ENCODE data around the gene PLXND1.
"Not testable (repeated sequence)": the region's sequence is repeated elsewhere in the genome, so short reads cannot be mapped to it uniquely, and the experiment has no call there.

PLXND1 gene

DNA sequence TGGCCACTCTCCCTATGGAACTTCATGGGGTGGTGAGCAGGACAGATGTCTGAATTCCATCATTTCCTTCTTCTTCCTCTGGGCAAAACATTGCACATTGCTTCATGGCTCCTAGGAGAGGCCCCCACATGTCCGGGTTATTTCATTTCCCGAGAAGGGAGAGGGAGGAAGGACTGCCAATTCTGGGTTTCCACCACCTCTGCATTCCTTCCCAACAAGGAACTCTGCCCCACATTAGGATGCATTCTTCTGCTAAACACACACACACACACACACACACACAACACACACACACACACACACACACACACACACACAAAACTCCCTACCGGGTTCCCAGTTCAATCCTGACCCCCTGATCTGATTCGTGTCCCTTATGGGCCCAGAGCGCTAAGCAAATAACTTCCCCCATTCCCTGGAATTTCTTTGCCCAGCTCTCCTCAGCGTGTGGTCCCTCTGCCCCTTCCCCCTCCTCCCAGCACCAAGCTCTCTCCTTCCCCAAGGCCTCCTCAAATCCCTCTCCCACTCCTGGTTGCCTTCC lies 76.2 kb downstream of the PLXND1 start:
- no peak for DNase-seq (ENCODE audit: low read depth in 4 of 4, low spot score in 1 of 4)

DNA sequence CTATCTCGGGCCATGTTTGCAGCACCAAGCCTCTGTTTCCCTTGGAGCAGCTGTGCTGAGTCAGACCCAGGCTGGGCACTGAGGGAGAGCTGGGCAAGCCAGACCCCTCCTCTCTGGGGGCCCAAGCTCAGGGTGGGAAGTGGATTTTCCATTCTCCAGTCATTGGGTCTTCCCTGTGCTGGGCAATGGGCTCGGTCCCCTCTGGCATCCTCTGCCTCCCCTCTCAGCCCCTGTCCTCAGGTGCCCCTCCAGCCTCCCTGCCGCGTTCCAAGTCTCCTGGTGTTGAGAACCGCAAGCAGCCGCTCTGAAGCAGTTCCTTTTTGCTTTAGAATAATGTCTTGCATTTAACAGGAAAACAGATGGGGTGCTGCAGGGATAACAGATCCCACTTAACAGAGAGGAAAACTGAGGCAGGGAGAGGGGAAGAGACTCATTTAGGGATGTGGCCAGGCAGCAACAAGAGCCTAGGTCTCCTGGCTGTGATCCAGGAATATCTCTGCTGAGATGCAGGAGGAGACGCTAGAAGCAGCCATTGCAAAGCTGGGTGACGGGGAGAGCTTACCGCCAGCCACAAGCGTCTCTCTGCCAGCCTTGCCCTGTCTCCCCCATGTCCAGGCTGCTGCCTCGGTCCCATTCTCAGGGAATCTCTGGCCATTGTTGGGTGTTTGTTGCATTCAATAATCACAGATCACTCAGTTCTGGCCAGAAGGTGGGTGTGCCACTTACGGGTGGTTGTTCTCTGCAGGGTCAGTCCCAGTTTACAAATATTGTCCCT lies 76.9 kb downstream of the PLXND1 start:
- no peak for DNase-seq (ENCODE audit: low read depth in 4 of 4, low spot score in 1 of 4)

- no peak for DNase-seq (ENCODE audit: low read depth in 4 of 4, low spot score in 1 of 4)
Observed at GRCh38 chr3:129528589-129529100, 77.8 kb downstream of the PLXND1 start, which contains the start of gene RHO. Gene RHO (plus strand): TSS chr3:129528639. CDS start chr3:129528734, 95 bp downstream.

DNA sequence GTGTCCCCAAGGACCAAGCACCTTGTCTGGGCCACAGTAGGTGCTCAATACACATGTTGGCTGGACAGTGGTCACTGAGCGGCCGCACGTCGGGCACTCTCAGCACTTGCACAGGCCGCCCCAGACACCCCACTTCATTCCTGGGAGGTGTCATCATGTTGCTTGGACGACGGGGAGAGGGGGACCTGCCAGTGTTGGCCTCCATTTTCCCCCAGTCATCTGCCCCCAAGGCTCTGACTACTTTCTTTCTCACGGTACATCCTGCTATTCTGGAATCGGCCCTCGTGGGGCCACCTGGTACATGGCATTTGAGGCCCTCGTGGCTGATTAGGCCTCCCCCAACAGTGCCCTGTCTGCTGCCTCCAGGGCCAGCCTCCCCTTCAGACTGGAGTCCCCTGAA lies 79.2 kb downstream of the PLXND1 start:
- DNase-seq (ENCODE audit: low read depth in 4 of 4, low spot score in 1 of 4), result no peak

DNA sequence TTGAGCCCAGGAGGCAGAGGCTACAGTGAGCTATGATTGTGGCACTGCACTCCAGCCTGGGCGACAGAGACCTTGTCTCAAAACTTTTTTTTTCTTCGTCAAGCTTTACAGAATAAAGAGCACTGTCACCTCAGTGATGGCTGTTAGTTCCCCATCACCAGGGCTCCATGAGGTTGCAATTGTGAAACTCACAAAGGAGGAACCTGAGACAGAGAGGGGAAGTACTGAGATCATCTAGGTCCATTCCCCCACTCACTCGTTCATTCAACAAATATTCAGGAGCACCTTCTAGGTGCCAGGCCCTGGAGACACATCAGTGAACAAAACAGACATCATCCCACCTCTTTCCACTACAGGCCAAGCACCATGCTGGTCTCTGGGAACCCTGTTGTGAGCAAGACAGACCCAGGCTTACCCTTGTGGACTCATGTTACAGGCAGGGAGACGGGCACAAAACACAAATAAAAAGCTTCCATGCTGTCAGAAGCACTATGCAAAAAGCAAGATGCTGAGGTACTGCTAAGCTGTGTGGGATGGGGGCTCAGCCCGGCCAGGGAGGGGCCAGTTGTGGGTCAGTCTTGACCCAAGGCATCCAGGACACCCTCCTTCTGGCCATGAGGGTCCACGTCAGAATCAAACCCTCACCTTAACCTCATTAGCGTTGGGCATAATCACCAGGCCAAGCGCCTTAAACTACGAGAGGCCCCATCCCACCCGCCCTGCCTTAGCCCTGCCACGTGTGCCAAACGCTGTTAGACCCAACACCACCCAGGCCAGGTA lies 80.2 kb downstream of the PLXND1 start:
- no peak for DNase-seq (ENCODE audit: low read depth in 4 of 4, low spot score in 1 of 4)

DNA sequence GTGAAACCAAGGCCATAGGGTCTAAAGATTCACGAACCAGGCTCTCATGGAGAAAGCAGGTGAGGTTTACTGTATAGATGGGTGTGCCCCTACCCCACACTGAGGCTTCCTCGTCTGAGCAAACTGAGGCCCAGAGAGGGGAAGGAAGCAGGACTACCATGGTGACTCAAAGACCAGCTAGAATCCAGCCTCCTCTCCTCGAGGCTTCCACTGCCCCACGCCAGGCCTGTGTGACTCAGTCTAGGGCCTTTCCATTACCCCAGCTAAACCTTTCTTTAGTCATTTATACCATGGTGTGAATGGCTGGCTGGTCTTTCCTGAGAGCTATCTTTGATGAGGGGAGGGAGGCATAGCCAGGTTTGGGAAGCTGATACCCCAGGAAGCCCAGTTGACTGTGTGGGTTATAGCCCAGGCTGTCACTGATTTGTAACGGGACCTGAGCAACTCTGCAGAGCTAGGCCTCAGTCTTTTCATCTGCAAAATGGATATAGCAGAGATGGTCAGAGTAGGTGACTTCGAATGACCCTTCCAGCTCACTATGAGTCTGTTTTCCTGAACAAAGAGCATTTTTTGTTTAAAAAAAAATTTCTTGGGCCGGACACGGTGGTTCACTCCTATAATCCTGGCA lies 81.0 kb downstream of the PLXND1 start:
- no peak for DNase-seq (ENCODE audit: low read depth in 4 of 4, low spot score in 1 of 4)

DNA sequence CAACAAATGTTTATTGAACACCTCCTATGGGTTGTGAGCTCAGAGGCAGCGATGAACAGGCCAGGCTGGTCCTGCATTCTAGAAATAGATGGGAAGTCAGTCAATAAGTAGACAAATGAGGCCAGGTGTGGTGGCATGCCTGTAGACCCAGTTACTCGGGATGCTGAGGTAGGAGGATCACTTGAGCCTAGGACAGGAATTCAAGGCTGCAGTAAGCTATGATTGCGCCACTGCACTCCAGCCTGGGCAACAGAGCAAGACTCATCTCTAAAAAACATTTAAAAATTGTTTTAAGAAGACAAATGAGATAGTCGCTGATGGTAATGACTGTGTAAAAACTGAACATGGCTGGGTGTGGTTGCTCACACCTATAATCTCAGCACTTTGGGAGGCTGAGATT lies 82.4 kb downstream of the PLXND1 start:
- no peak for DNase-seq (ENCODE audit: low read depth in 4 of 4, low spot score in 1 of 4)

DNA sequence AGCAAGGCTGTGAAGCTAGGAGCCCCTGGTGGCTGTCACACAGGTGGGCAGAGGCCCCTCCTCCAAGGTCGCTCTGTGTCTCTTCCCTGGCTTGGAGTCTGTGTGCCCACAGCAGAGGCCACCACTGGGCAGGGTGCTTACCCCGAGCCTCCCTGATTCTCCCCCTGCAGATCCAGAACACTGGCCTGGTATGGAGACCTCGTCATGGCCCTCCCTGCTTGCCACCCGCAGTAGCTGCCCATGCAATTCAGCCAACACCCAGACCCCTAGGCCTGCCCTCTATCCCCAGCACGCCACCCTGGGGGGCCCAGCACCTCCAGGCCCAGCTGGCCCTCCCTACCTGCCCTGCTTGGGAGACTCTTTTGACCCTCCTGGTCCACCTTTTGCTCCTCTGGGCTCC lies 83.5 kb downstream of the PLXND1 start:
- no peak for DNase-seq (ENCODE audit: low read depth in 4 of 4, low spot score in 1 of 4)

DNA sequence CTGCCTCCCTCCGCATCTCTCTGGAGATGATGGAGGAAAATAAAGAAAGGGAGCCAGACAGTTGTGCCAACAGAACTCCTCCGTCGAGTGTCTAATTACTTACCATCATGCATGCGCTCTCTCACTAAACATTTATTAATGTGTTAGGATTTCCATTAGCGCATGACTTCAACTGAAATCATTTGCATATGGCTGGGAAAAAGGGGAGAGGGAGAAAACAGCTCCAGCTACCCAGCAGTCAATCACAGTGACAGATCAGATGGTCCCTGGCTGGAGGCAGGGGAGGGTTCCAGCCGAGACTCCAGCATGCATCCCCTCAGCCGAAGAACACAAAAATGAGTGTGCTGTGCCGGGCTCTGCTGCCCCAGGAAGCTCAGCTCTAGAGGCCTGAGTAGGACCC lies 84.9 kb downstream of the PLXND1 start:
- no peak for DNase-seq (ENCODE audit: low read depth in 4 of 4, low spot score in 1 of 4)

DNA sequence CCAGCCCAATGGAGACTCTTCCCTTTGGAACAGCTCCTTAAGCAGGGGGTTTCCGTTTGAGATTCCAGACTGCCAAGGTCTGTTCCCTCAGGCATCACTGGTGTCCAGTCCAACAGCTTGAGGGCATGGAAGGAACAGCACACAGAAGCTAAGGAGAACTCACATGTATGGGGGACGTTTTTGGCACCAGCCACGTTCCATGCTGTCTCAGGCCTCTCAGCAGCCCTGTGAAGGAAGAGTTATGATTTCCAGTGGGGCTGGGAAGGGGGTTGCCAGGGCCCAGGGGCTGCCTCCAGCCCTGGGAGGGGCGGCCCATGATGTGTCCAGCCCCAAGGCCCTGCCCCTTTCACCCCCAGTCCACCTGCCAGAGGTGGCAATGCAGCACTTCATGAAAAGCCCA lies 85.5 kb downstream of the PLXND1 start:
- no peak for DNase-seq (ENCODE audit: low read depth in 4 of 4, low spot score in 1 of 4)

DNA sequence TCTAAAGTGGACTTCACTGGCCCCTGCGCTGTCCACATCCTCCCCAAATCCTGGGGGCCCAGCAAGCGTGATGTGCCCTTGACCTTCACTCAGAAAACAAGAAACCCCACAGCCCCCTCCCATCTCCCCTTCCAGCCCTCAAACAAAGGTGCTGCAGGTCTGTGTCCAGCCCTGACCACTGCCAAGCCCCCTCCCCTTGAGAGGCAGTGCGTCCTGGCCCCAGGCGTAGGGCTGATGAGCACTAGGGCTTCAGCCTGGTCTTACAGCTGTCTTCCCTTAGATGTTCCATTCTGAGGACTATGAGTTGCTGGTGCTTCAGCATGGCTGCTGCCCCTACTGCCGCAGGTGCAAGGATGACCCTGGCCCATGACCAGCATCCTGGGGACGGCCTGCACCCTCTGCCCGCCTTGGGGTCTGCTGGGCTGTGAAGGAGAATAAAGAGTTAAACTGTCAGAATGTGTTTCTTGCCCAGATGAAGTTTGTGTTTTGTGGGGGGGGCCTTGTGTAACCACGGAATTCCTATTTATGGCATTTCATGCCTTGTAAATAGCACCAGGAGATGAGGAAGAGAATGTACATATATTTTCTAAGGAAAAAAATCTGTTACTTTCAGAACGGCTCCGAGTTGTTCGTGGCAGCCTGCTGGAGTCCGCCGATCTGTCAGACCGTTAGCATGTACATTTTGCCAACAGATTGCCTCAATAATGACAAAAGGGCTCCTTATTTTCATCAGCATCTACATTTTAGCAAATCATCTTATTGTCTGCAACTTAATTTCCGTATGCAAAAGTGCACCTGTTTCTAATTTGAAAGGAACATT lies 86.4 kb downstream of the PLXND1 start:
- DNase-seq (ENCODE audit: low read depth in 4 of 4, low spot score in 1 of 4), result no peak

DNA sequence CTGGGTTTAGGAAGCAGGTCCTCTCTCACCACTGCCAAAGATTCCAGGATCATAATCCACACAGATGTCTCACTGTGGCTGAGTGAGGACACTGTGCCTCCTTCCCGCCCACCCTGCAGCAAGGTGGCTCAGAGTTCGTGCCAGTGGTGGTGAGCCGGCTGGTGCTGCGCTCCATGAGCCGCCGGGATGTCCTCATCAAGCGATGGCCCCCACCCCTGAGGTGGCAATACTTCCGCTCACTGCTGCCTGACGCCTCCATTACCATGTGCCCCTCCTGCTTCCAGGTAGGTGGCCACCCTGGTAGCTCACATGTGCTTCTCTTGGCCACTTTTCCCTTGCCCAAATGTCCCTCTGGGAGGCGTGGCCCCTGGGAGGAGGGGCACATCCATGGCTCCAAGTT lies 87.0 kb downstream of the PLXND1 start:
- DNase-seq (ENCODE audit: low read depth in 4 of 4, low spot score in 1 of 4), result no peak

GRCh38 chr3:129518581-129518980 lies 87.9 kb downstream of the PLXND1 start:
- no peak for DNase-seq (ENCODE audit: low read depth in 4 of 4, low spot score in 1 of 4)

DNA sequence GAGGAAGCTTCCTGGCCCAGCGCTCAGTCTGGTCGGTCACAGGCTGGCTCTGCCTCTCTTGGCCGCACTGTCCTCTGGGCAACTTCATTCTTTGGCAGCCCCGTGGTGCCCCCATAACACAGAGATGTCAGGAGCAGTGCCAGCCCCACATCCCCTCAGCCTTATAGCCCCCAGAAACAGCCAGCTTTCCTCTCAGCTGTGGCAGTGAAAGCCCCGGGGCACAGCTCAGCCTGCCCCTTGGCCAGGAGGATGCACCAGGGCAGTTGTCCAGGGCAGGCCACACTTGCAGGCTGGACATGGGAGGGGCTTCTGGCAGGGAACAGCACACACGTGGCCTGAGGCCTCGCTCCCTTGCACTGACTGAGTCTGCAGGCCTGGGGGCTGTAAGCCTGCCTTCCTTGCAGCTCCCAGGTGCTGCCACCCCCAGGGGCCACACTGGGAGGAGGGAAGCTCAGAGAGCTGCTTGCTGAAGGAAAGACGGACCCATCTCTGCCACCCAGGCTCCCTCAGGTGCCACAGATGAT lies 88.4 kb downstream of the PLXND1 start:
- DNase-seq (ENCODE audit: low read depth in 4 of 4, low spot score in 1 of 4), result no peak

DNA sequence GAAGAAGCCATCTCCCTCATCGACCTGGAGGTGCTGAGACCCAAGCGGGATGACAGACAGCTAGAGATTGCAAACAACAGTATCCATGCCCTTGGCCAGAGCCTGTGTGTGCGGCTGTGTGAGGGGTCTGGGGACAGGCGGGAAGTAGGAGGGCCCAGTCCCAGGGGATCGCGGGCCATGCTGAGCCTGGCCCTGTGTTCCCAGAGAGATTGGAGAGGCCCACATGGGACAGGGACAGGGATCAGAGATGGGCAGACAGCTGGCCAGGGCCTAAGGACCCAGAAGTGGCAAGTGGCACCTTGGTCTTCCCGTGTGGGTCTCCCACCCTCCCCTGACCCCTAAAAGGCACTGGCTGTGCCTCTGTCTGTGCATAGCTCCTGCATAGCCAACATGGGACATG lies 89.0 kb downstream of the PLXND1 start:
- no peak for DNase-seq (ENCODE audit: low read depth in 4 of 4, low spot score in 1 of 4)

DNA sequence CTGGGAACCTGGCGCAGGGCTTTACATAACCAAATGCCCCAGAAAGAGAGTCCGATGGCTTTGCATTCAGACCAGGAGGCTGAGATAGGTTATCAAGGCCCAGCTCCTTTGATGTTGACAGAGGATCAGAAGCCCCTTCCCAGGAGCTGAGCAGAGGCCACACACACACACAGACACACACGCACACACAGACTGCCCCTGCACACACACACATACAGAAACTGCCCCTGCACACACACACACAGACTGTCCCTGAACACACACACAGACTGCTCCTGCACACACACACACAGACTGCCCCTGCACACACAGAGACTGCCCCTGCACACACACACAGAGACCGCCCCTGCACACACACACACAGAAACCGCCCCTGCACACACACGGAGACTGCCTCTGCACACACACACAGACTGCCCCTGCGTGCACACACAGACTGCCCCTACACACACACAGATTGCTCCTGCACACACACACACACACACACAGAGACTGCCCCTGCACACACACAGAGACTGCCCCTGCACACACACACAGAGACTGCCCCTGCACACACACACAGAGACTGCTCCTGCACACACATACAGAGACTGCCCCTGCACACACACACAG lies 90.5 kb downstream of the PLXND1 start:
- not testable (repeated sequence) for DNase-seq (ENCODE audit: low read depth in 4 of 4, low spot score in 1 of 4)

DNA sequence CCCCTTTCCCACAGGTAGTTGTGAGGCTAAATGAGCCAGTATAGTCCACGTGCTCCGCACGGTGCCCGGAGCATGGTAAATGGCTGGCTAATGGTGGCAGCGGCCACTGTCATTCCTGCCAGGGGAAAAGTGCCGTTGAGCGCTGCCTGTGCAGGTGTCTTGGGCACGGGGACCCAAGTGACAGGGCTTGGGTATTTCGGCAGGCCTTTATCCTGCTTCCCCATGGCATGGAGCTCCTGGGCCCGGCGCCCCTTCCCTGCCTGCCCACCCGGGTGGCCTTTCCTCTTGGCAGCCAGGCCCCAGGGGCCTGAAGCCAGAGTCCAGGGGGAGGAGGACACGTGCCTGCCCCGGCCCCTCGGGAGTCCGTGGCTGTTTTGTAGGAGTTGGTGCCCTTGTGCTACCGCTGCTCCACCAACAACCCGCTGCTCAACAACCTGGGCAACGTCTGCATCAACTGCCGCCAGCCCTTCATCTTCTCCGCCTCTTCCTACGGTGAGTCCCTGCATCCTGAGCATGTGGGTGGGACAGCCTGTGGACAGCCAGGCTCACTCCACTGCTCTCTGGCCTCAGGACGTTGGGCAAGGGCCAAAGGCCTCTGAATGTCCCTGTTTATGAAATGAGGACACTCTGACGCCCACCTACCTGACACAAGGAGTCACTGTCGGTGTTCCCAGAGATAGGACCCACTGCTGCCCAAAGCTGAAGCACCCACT lies 91.2 kb downstream of the PLXND1 start:
- DNase-seq (ENCODE audit: low read depth in 4 of 4, low spot score in 1 of 4), result not testable (repeated sequence)

- no peak for DNase-seq (ENCODE audit: low read depth in 4 of 4, low spot score in 1 of 4)
Observed at GRCh38 chr3:129514563-129514962, 91.9 kb downstream of the PLXND1 start.

- DNase-seq (ENCODE audit: low read depth in 4 of 4, low spot score in 1 of 4), result no peak
Observed at GRCh38 chr3:129514110-129514509, 92.4 kb downstream of the PLXND1 start.
